HepG2 (cell line): ENCODE results near the gene CPZ. TPM values are rescaled to one million over a fixed set of nuclear protein-coding genes. Genes with fewer than 3 reads are reported as not detected.

Experiments
- EEA1 ChIP-seq: sonication (generic); formaldehyde crosslinking; IDR thresholded peaks from 2 replicates; pipeline ENCODE4 v1.5.1; 2020; ENCODE audit warnings: mild to moderate bottlenecking, missing genetic modification reagents, borderline replicate concordance
- HNF1A ChIP-seq, 2 experiments: sonication (generic) in 1 of 2; formaldehyde crosslinking in 1 of 2; IDR thresholded peaks; 2 replicates each; pipeline versions ENCODE4 v1.4.0 to v1.6.1; 2016 to 2020; ENCODE audit warnings: borderline replicate concordance in 1 of 2, low read depth in 1 of 2, mild to moderate bottlenecking in 1 of 2, missing genetic modification reagents in 1 of 2
- RFX1 ChIP-seq: fragments of 450-650 bp; IDR thresholded peaks from 2 replicates; pipeline ENCODE4 v1.6.1; 2017
- TEAD3 ChIP-seq: optimal IDR thresholded peaks from 2 replicates; pipeline ENCODE3; 2016; ENCODE audit warnings: borderline replicate concordance
- ZMYM2 ChIP-seq: sonication (generic); formaldehyde crosslinking; IDR thresholded peaks from 2 replicates; pipeline ENCODE4 v1.8.0; 2022; ENCODE audit warnings: mild to moderate bottlenecking, missing genetic modification reagents
- ZNF563 ChIP-seq: sonication (generic); formaldehyde crosslinking; IDR thresholded peaks from 2 replicates; pipeline ENCODE4 v1.8.0; 2022; ENCODE audit warnings: mild to moderate bottlenecking, moderate library complexity, missing genetic modification reagents
- polyA plus RNA-seq, 8 experiments: library from polyadenylated mRNA; depleted of rRNA in 3 of 8; stranded (reverse) in 7 of 8; unstranded in 1 of 8; fragments of >200 nt; fragmentation: Illumina TruSeq in 4 of 8; extraction: Trizol in 4 of 8; gene quantifications; 2 replicates each; pipeline versions ENCODE4 v1.2.1 to v1.2.3, GENCODE V29; 2011 to 2016; ENCODE audit warnings: low read depth in 4 of 8, missing spikeins in 1 of 8, mixed read lengths in 1 of 8; ENCODE audit not compliant: insufficient read depth in 1 of 8
- total RNA-seq, 5 experiments: library from RNA; depleted of rRNA; stranded (reverse); fragments of >200 nt; fragmentation: Illumina TruSeq; extraction: Trizol; gene quantifications; 2 replicates each; pipeline ENCODE4 v1.2.3, GENCODE V29; 2016; ENCODE audit warnings: low read depth in 1 of 5

CPZ gene
- total and polyA plus RNA-seq, 2 of the 13 experiments (the other 11 are each of a cell fraction or from before 2014, with no cell fraction given) = 0.58 to 0.61 TPM

DNA sequence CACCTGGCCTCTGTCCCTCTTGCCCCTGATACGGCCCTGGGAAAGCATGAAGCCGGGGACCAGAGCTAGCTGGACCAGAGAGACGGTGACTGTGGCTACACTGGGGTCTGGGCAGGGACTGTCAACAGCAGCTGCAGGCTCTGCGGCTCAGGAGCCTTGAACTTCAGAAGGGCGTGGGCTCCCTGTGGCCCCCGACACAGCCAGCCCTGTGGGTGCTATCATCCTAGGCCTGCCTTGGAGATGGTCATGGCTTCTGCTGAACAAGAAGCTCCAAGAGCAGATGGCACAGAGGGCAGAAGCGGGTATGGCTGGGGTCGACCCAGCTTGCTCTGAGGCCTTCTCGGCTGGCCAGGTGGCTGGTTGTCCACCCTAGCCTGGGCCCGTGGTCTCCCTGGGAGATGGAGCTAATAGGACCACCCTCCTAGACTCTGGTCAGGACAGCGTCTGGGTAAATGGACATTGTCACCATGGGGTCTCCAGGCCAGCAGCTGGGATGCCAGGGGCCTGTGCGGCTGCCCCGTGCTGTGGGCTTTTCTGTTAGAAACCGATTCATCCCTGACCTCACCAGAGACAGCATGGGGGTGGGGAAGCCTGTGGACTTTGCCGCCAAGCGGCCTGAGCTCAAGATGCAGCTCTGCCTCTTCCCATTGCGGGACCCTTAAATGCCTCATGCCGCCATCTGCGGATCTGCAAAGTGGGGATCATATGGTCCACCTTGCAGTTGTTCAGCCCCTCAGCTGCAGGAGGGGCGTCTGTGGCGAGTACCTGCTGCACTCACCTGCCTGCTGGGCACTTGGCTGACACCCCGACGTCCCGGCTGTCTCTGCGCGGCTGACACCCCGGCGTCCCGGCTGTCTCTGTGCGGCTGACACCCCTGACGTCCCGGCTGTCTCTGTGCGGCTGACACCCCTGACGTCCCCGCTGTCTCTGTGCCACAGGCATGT is 21.1 kb downstream of the CPZ start (continued):
- TF ChIP-seq ZNF563 (CRISPR knock-in tag) = no peak
- no peak for TF ChIP-seq HNF1A (IDR thresholded peaks at IDR 0.05; ENCODE audit: low read depth)
- no peak for TF ChIP-seq HNF1A (CRISPR knock-in tag; IDR thresholded peaks at IDR 0.05; ENCODE audit: borderline replicate concordance)
- no peak for TF ChIP-seq RFX1
- no peak for TF ChIP-seq EEA1 (CRISPR knock-in tag)
- no peak for TF ChIP-seq TEAD3
- TF ChIP-seq ZMYM2 (CRISPR knock-in tag) = no peak
